A673 (cell line): Measurements from ENCODE around the gene XPOT.

Source experiments
- EZH2 ChIP-seq: fragments of 200-600 bp; sonication (generic); IDR thresholded peaks from 2 replicates; pipeline ENCODE4 v1.6.1; 2017; ENCODE audit warnings: borderline replicate concordance, low read depth, mild to moderate bottlenecking, mixed read lengths, antibody characterized with exemption, low read length; ENCODE audit not compliant: poor library complexity, severe bottlenecking
- TF ChIP-seq, protein P1 (sequence below): fragments of 300-800, 200-600 bp; sonication (generic); conservative IDR thresholded peaks from 2 replicates; pipeline ENCODE4 v1.5.1; 2017; ENCODE audit warnings: low read depth, mild to moderate bottlenecking, antibody characterized with exemption, low read length, moderate library complexity, mixed read lengths

DNA sequence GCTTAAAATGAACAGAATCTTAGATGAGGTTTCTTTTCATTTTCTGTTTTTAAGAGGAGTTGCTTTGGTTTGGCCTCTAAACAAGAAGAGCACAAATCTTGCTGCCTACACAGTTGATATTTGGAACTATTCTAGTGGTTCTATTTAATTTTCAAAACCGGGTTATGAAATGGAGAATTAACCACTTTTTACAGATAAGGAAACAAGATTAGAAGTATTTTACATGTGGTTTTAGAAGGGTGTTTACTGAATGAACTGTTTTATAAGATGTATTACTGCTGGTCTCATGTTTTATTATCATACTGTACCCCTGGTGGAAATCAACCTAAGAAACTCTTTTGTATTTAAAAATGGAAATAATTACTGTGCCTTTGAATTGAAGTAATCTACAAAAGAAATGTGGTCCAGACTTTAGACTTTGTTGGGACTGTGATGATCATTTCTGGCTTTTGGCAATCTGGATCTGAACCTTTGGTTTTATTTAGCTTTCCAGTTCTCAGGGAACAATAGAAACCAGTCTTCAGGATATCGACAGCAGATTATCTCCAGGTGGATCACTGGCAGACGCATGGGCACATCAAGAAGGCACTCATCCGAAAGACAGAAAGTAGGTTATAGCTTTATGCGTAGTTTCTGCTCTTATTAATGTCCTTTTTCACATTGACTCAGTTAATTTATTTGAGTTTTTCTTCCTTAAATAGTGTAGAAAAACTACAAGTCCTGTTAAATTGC, 91.0 kb downstream of the XPOT start:
- TF ChIP-seq, protein P1, sequence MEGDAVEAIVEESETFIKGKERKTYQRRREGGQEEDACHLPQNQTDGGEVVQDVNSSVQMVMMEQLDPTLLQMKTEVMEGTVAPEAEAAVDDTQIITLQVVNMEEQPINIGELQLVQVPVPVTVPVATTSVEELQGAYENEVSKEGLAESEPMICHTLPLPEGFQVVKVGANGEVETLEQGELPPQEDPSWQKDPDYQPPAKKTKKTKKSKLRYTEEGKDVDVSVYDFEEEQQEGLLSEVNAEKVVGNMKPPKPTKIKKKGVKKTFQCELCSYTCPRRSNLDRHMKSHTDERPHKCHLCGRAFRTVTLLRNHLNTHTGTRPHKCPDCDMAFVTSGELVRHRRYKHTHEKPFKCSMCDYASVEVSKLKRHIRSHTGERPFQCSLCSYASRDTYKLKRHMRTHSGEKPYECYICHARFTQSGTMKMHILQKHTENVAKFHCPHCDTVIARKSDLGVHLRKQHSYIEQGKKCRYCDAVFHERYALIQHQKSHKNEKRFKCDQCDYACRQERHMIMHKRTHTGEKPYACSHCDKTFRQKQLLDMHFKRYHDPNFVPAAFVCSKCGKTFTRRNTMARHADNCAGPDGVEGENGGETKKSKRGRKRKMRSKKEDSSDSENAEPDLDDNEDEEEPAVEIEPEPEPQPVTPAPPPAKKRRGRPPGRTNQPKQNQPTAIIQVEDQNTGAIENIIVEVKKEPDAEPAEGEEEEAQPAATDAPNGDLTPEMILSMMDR: no peak
- no peak for TF ChIP-seq EZH2
